ENCODE results near the gene SPNS3. TPM values are rescaled to one million over a fixed set of nuclear protein-coding genes. Genes with fewer than 3 reads are reported as not detected.

Gene SPNS3
- total RNA-seq, 4 donors from 2014 or later: 0.16 to 0.56 TPM; not detected in 2

DNA sequence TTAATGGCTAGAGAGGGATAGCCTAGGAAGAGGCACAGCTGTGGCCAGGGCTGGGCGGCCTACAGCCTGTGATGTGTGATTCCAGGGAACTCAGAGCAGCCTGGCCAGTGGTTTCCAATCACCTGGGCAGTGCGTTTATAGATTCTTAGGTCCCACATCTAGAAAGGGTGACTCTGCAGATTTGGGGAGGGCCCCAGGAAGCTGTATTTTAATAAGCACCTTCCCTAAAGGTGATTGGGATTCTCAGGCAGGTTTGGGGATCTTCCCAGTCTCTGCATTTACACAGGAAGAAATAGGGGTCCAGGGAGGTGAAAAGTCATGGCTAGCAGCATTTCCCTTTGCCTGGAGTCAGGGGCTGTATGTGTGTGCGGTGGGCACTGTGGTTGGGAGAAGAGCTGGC, 74.5 kb downstream of the SPNS3 start:
- intact Hi-C loops (cut with DNase I; ENCODE audit: low total_unique reads): no loop called here
- no peak overlapping the region for H3K4me3 ChIP-seq (ENCODE audit: low read depth, poor library complexity, severe bottlenecking)
- DNase-seq (ENCODE audit: low spot score in 2 of 2): no peak
- no peak for TF ChIP-seq POLR2A (IDR thresholded peaks at IDR 0.05)
- 71 to 96% methylated on average over 3 of the region's 3 CpGs for WGBS, 2 donors

DNA sequence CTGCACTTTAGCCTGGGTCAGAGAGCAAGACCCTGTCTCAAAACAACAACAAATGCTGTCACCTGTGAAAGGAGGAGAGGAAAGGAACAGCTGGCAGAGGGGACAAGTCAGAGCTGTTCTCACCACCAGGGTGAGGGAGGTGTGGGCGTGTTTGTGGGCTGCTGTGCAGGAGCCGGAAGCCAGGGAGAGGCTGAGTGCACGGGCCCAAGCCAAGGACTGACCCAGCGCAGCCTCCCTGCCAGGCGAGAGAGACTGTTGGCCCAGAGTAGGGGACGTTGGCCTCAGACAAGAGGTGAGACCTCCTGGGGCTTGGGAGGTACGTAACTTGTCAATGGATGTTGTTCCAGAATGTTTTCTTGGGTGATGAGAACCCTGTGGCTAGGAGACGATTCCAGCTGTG, 75.7 kb downstream of the SPNS3 start:
- 59 to 66% methylated on average over 8 of the region's 8 CpGs for WGBS, 2 donors
- no peak for TF ChIP-seq POLR2A (IDR thresholded peaks at IDR 0.05)
- TF ChIP-seq, protein P1, sequence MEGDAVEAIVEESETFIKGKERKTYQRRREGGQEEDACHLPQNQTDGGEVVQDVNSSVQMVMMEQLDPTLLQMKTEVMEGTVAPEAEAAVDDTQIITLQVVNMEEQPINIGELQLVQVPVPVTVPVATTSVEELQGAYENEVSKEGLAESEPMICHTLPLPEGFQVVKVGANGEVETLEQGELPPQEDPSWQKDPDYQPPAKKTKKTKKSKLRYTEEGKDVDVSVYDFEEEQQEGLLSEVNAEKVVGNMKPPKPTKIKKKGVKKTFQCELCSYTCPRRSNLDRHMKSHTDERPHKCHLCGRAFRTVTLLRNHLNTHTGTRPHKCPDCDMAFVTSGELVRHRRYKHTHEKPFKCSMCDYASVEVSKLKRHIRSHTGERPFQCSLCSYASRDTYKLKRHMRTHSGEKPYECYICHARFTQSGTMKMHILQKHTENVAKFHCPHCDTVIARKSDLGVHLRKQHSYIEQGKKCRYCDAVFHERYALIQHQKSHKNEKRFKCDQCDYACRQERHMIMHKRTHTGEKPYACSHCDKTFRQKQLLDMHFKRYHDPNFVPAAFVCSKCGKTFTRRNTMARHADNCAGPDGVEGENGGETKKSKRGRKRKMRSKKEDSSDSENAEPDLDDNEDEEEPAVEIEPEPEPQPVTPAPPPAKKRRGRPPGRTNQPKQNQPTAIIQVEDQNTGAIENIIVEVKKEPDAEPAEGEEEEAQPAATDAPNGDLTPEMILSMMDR (IDR thresholded peaks at IDR 0.05): no peak
- H3K4me3 ChIP-seq (ENCODE audit: low read depth, poor library complexity, severe bottlenecking): no peak overlapping the region
- DNase-seq (ENCODE audit: low spot score in 2 of 2): no peak
- intact Hi-C loops (cut with DNase I; ENCODE audit: low total_unique reads): no loop called here

DNA sequence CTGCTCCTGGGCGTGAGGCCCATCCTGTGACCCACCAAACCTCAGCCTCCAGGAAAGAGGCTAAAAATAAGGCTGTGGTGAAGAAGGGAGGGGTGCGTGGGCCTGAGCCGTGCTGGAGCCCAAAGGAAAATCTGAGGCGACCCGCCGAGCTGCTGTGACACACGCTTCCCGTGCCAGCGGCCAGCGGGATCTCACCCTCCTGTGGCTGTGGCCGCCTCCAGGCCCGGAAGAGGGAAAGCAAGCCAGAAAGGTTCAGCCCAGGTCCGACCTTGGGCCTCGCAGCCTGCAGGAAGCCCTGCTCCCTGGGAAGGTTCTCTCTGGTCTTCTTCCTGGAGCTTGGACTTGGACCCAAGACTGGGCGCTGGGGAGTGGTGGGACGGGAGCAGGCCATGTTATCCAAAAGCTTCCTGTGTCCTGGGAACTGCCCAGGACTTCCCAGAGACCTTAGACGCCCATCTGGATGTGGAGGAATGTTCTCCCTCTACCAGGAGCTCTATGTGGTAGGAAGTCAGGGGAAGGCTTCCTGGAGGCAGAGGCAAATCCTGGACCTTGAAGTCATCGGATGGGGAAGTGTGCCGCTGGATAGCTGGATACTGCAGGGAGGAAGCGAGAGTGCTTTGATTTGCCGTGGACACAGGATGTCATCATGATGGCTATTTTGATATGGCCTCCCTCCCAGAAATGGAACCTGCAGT, 76.3 kb downstream of the SPNS3 start:
- TF ChIP-seq, protein P1 (IDR thresholded peaks at IDR 0.05): no peak
- no peak for TF ChIP-seq POLR2A (IDR thresholded peaks at IDR 0.05)
- no peak overlapping the region for H3K4me3 ChIP-seq (ENCODE audit: low read depth, poor library complexity, severe bottlenecking)
- intact Hi-C loops (cut with DNase I; ENCODE audit: low total_unique reads): no loop called here
- WGBS, 2 donors: 67 to 69% methylated on average over 13 to 20 of the region's 21 CpGs
- no peak for DNase-seq (ENCODE audit: low spot score in 2 of 2)

DNA sequence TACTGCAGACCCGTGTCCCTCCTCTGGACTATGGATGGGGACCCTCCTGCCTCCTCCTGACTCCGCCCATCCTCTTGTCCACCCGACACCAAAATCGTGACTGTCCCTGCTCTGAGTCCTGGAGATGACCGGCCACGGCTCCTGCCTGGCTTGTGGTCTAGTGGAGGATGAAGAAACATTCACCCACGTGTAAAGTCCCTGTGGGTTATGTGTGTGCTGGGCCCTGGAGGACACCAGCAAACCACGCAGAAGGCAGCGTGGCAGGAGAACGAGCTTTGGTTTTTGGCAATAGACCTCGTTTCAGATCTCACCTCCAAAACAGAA, 76.8 kb downstream of the SPNS3 start:
- TF ChIP-seq, protein P1 (IDR thresholded peaks at IDR 0.05): no peak
- TF ChIP-seq POLR2A (IDR thresholded peaks at IDR 0.05): no peak
- 69 to 70% methylated on average over 11 of the region's 11 CpGs for WGBS, 2 donors
- H3K4me3 ChIP-seq (ENCODE audit: low read depth, poor library complexity, severe bottlenecking): no peak overlapping the region
- intact Hi-C loops (cut with DNase I; ENCODE audit: low total_unique reads): no loop called here
- DNase-seq (ENCODE audit: low spot score in 2 of 2): no peak

GRCh38 chr17:4511199-4511932, 77.6 kb downstream of the SPNS3 start:
- intact Hi-C loops (cut with DNase I; ENCODE audit: low total_unique reads): no loop called here
- DNase-seq (ENCODE audit: low spot score in 2 of 2): no peak
- TF ChIP-seq POLR2A (IDR thresholded peaks at IDR 0.05): no peak
- TF ChIP-seq, protein P1 (IDR thresholded peaks at IDR 0.05): no peak
- no peak overlapping the region for H3K4me3 ChIP-seq (ENCODE audit: low read depth, poor library complexity, severe bottlenecking)
- 86% methylated on average over 10 of the region's 10 CpGs for WGBS, 2 donors

DNA sequence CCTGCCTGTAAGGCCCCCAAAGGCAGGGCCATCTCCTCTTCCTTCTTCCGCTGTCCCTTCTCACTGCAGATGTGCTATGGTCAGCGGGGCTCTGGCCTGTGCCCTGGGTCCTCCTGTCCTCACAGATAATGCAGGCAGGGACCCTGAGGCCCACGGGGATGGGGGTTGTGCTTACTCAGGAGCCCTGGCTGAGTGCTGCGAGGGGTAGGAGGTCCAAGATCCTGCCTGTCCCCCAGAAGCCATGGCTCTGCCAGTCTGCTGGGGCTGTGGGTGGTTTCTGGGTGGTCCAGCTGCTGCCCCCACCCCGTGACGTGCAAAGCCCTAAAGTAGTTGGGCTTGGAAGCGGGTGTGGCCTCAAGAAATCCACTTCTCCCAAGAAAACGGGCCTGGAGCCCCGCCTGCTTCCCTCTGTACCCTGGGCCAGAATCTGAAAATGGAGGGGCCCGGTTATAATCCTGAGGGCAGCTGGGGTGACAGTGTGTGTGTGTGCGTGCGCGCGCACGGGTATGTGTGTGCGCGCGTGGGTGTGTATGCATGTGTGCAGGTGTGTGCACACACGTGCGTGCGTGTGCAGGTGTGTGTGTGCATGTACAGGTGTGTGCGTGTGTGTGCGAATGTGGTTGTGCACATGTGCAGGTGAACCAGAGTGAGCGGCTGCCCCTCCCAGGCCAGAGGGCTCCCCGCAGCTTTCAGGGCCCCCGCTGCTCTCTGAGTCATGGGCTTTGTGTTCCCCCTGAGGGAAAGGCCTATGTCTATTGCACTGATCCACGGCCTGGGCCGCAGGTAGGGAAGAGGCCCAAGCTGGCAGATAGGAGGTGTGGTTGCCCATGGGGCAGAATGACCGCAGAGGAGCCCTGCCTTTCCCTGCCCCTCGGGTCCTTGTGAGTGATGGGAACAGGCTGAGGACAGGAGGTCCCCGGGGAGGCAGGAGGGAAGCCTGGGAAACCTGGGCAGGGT, 78.7 kb downstream of the SPNS3 start:
- no peak for TF ChIP-seq POLR2A (IDR thresholded peaks at IDR 0.05)
- TF ChIP-seq, protein P1 (IDR thresholded peaks at IDR 0.05): no peak
- no peak overlapping the region for H3K4me3 ChIP-seq (ENCODE audit: low read depth, poor library complexity, severe bottlenecking)
- 84 to 86% methylated on average over 31 of the region's 31 CpGs for WGBS, 2 donors
- intact Hi-C loops (cut with DNase I; ENCODE audit: low total_unique reads): no loop called here
- DNase-seq (ENCODE audit: low spot score in 2 of 2): no peak

Data from lower leg skin (tissue), 4 donors.